Skin epidermis (tissue), 12 donors: Measurements from ENCODE around the gene MIER2.
"Not testable (repeated sequence)": the region's sequence is repeated elsewhere in the genome, so short reads cannot be mapped to it uniquely, and the experiment has no call there.

ENCODE experiments used
- H3K27ac ChIP-seq, 21 experiments: fragments of 200-600 bp; sonication (generic) in 11 of 21; one replicate each; pipeline ENCODE4 v1.5.0; 2020; ENCODE audit warnings: mild to moderate bottlenecking in 3 of 21, inconsistent platforms in 2 of 21, moderate library complexity in 2 of 21
- H3K4me3 ChIP-seq, 7 experiments: fragments of 200-600 bp; sonication (generic) in 2 of 7; one replicate each; pipeline ENCODE4 v1.5.0; 2020; ENCODE audit warnings: inconsistent platforms in 2 of 7, mild to moderate bottlenecking in 2 of 7, moderate library complexity in 1 of 7

Gene MIER2, protein sequence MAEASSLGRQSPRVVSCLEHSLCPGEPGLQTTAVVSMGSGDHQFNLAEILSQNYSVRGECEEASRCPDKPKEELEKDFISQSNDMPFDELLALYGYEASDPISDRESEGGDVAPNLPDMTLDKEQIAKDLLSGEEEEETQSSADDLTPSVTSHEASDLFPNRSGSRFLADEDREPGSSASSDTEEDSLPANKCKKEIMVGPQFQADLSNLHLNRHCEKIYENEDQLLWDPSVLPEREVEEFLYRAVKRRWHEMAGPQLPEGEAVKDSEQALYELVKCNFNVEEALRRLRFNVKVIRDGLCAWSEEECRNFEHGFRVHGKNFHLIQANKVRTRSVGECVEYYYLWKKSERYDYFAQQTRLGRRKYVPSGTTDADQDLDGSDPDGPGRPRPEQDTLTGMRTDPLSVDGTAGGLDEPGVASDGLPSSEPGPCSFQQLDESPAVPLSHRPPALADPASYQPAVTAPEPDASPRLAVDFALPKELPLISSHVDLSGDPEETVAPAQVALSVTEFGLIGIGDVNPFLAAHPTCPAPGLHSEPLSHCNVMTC

DNA sequence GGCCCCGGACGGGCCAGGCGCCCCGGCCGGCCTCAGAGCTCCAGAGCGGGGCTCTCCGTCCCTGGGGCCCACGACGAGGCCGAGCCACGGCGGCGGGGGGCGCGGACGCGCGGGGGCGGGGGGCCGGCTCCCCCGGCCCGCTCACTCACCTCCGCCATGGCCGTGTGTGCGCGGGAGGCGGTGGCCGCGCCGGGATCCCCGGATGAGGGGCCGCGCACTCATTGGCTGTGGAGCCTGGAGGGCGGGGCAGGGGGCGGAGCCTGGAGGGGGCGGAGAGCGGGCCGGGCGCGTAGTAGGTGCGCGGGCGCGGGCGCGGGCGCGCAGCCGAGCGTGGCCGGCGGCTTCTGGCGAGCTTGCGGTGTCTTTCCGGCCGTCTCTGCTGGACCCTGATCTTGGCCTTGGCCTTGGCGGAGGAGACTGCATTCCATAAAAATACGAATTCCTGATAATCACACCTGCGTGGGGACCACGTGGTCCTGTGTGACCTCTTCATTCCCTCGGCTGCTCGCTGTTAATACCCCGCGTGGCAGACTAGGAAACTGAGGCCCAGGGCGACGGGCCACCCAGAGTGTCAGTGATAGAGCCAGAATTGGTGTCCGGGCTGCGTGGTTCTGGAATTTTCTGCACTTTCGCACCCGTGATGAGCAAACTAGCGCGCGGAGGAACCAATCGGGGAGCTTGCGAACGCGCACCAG lies at the start of gene MIER2:
TSS of gene MIER2 (minus strand) at position 172 of the 695 bp plus-strand sequence. CDS start at position 158, 14 bp downstream.
- H3K27ac ChIP-seq, result peak within 1 kb of the TSS; percentile 60 to 97 (median 89)

DNA sequence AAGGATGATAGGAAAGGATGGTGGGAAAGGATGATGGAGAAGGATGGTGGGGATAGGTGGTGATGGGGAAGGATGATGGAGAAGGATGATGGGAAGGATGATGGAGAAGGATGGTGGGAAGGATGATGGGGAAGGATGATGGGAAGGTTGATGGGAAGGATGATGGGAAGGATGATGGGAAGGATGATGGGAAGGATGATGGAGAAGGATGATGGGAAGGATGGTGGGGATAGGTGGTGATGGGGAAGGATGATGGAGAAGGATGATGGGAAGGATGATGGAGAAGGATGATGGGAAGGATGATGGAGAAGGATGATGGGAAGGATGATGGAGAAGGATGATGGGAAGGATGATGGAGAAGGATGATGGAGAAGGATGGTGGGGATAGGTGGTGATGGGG lies 49.0 kb upstream of the MIER2 start:
- H3K27ac ChIP-seq, H3K4me3 ChIP-seq: not testable (repeated sequence)

More for the DNA sequence above, at the start of gene MIER2:
- peak within 1 kb of the TSS; percentile 70 to 96 (median 83) for H3K4me3 ChIP-seq

DNA sequence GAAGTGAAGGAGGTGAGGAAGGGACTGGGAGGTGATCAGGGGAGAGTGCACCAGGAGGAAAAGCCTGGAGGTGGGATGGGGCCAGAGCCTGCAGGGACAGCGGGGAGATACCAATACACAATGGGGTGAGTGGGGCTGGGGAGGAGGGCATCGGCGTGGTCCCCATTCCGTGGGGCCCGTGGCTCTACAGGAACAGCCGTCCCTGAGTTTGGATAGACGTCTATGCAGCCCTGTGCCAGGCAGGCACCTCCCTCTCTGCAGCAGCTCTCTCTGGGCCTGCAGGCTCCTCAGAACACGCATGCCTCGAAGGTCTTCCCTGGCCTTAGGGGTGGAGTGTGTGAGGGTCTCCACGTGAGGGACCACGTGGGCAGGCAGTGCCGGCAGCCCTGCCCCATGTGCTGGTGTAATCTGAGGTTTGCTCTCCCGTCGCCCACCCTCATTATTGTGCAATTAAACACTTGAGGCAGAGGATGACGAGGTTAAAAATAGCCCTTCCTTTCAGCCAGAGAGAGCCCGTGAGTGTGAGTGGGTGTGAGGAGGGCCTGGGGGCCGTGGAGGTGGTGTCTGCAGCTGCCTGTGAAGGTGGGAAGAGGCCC lies 47.9 kb upstream of the MIER2 start:
- Histone ChIP-seq H3K4me3 (no peak overlapping the region), H3K27ac (no peak overlapping the region)

DNA sequence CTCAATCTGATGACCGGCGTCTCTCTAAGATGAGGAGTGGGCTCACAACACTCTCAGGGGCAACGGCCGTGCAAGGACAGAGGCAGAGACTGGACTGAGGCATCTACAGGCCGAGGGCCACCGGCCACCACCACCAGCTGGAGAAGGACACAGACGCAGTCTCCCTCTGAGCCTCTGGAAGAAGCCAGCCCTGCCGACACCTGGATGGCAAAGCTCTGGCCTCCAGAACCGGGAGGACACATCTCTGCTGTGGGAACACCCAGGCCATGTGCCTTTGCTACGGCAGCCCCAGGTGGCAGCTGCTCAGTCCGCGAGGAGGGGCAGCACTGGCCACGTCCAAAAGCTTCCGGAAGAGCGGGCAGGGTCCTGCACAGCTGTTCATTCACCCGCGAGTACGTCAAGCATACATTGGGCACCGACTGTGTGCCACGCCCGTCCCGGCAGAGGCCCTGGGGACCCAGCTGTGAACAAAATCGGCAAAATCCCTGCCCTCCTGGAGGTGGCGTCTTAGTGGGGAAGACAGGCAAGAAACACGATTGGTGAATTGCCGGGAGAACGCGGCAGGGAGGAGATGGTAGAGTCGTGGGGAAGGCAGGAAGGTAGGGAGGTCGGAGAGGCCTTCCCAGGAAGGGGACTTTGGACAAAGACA lies 47.3 kb upstream of the MIER2 start:
- H3K27ac ChIP-seq, result no peak overlapping the region

DNA sequence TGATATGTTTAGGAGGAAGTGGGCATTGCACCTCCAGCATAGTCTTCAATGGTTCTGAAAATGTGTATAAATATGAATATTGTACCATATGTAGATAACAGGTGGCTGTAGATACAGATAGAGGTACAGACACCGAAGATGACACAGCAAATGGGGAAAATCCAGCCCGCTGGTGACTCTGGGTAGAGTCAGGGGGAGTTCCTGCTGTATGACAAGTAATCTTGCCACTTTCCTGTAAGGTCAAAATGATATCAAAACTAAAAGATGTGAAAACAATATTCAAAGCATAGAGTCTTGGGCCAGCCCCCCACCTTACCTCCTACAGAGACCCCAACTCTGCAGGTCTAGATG lies 46.6 kb upstream of the MIER2 start:
- no peak overlapping the region for H3K4me3 ChIP-seq

More for the DNA sequence above, 47.3 kb upstream of the MIER2 start:
- H3K4me3 ChIP-seq, result no peak overlapping the region

DNA sequence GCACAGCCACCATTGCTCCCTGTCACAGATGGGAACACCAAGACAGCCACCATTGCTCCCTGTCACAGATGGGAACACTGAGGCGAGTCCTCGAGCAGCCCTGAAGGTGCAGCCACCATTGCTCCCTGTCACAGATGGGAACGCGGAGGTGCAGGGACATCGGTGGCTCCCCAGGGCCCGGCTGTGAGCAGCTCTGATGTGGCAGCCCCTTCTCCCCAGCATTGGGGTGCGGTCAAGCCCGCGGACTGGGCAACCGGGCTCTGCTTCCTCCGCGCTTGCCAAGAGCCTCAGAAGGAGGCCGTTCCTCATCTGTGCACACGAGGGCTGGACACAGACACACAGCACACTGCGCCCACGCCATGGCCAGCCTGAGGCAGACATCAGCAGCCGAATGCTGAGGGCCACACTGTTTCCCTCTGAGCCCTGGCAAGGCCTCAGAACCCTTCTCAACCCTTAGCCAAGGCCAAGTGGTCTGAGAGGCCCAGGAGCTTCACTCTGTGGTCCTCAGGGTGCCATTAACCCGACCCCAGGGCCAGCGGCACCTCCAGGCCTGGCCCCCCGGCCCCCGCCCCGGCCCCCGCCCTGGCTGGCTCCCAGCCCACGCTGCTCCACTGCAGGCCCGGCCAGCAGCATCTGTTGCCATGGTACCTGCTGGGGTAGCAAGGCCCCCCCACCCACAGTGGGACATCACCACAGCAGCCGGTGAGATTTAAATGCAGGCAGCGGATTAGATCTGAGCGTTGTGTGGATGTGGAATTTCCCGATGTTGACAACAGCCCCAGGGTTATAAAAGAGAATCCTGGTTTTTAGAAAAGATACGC lies 46.0 kb upstream of the MIER2 start:
- no peak overlapping the region for H3K4me3 ChIP-seq
- no peak overlapping the region for H3K27ac ChIP-seq

More for the DNA sequence above, 46.6 kb upstream of the MIER2 start:
- H3K27ac ChIP-seq, result no peak overlapping the region

DNA sequence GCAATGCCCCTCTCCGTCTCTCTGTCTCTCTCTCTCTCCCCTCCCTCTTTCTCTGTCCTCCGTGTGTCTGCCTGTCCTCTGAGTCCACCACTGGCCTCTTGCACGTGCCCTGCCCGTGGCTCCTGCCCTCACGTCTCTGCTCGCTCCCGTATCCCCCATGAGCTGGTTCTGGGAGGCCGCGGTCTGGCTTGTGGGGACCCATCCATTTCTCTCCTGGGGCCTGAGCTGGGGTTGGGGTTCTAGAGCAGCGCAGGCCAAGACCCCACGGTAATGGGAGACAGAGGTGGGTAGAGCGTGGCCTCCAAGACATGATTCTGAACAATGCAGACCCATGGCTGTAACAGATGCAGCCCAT lies 45.3 kb upstream of the MIER2 start:
- Histone ChIP-seq H3K4me3 (no peak overlapping the region), H3K27ac (no peak overlapping the region)

DNA sequence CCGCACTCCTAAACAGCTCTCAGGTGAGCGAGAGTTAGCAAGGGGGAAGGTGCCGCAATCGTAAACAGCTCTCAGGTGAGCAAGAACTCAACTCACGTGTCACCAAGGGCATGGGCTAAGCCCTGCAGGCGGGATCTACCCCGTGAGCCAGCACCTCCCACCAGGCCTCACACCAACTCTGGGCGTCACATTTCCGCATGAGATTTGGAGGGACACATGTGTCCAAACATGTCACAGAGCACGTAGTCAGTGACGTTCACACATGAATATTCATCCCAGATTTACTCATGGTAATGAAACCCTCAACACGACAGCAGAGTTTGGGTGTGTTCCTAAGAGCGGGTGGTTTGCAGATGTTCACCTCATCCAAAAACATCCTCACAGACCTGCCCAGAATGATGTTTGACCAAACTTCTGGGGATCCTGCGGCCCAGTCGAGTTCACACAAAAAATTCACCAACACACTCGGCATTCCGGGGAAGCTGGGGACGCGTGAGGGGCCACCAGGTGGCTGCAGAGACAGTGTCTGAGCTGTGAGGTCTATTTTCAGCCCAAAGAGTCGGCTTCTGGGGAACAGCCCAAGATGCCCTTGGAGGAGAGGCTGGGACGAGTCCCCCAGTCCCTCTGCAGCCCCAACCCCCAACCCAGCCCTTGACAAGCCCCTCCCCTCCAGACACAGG lies 44.8 kb upstream of the MIER2 start:
- H3K4me3 ChIP-seq, result no peak overlapping the region
- no peak overlapping the region for H3K27ac ChIP-seq

DNA sequence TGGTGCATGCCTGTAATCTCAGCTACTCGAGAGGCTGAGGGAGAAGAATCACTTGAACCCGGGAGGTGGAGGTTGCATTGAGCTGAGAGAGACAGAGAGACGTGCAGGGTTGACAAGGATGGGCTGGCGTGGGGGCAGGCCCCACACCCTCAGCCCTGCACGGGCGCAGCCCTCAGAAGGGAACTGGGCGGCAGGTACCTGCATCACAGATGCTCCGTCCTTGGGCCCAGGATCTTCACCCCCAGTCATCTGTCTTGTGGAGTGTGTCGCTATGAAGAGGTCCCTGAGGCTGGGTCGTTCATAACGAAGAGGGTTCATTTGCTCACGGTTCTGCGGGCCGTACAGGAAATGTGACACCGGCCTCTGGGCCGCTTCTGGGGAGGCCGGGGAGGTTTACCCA lies 44.1 kb upstream of the MIER2 start:
- Histone ChIP-seq H3K27ac (no peak overlapping the region), H3K4me3 (no peak overlapping the region)

DNA sequence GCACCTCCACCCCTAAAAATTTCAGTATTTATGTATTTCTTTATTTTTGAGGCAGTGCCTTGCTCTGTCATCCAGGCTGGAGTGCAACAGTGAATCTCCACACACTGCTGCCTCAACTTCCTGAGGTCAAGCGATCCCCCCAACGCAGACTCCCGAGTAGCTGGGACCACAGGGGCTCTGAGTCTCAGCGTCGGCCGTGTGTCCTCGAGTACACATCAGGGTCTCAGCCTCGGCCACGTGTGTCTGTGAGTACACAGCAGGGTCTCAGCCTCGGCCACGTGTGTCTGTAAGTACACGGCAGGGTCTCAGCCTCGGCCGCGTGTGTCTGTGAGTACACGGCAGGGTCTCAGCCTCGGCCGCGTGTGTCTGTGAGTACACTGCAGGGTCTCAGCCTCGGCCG lies 43.2 kb upstream of the MIER2 start:
- no peak overlapping the region for H3K4me3 ChIP-seq
- no peak overlapping the region for H3K27ac ChIP-seq

DNA sequence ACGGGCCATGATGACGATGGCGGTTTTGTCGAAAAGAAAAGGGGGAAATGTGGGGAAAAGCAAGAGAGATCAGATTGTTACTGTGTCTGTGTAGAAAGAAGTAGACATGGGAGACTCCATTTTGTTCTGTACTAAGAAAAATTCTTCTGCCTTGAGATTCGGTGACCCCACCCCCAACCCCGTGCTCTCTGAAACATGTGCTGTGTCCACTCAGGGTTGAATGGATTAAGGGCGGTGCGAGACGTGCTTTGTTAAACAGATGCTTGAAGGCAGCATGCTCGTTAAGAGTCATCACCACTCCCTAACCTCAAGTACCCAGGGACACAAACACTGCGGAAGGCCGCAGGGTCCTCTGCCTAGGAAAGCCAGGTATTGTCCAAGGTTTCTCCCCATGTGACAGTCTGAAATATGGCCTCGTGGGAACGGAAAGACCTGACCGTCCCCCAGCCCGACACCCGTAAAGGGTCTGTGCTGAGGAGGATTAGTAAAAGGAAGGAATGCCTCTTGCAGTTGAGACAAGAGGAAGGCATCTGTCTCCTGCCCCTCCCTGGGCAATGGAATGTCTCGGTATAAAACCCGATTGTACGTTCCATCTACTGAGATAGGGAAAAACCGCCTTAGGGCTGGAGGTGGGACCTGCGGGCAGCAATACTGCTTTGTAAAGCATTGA lies 42.2 kb upstream of the MIER2 start:
- not testable (repeated sequence) for H3K27ac ChIP-seq, H3K4me3 ChIP-seq

DNA sequence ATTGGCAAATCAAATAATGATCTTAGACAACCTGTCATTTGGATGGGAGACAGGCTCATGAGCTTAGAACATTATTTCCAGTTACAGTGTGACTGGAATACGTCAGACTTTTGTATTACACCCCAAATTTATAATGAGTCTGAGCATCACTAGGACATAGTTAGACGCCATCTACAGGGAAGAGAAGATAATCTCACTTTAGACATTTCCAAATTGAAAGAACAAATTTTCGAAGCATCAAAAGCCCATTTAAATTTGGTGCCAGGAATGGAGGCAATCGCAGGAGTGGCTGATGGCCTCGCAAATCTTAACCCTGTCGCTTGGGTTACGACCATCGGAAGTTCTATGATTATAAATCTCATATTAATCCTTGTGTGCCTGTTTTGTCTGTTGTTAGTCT lies 41.6 kb upstream of the MIER2 start:
- H3K4me3 ChIP-seq, H3K27ac ChIP-seq: not testable (repeated sequence)

DNA sequence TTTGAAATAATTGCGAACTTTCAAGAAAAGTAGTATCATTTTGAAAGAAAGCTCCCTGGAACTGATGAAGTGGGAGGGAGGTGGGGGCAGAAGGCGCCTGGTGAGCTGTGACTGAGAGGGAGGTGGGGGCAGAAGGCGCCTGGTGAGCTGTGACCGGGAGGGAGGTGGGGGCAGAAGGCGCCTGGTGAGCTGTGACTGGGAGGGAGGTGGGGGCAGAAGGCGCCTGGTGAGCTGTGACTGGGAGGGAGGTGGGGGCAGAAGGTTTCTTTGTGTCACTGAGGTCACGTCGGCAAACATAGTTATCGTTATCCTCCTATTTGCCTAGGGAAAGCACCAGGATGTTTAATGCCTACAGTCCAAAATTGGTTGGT lies 40.2 kb upstream of the MIER2 start:
- Histone ChIP-seq H3K27ac (no peak overlapping the region), H3K4me3 (no peak overlapping the region)

DNA sequence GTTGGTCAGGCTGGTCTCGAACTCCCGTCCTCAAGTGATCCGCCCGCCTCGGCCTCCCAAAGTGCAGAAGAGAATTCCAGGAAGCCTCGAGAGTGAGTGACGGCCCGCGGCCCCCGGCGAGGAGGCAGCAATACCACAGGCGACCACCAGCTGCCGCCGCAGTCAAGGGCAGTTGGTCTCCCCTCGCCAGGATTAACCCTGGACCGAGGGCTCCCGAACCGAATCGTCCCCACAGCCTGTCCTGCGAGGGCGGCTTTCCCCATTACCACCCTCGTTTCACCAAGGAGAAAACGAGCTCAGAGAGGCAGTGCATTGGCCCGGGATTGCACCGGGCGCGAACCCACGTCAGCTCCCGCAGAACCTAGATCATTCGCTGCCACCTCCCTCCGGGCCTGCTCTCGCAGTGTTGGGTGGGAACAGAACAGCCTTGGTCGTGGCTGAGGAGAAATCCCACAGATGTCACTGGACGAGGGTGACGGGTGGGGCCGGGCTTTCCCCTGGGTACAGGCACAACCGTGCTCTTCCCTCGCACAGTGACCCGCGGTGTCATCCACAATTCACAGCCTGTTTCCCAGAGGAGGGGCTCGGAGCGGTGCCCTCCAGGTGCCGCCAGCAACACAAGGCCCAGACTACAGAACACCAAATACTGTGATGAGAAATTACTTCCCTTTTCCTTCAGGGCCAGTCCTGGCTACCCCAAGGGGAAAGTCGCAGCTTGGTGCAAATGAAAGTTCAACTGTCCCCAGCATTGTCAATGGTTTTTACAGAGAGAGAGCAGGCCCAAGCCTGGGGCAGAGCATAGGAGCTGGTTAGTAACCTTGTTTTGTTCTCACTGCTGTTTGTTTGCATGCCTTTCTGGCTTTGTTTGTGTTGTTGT lies 39.6 kb upstream of the MIER2 start:
- H3K27ac ChIP-seq, result no peak overlapping the region
- H3K4me3 ChIP-seq, result no peak overlapping the region

DNA sequence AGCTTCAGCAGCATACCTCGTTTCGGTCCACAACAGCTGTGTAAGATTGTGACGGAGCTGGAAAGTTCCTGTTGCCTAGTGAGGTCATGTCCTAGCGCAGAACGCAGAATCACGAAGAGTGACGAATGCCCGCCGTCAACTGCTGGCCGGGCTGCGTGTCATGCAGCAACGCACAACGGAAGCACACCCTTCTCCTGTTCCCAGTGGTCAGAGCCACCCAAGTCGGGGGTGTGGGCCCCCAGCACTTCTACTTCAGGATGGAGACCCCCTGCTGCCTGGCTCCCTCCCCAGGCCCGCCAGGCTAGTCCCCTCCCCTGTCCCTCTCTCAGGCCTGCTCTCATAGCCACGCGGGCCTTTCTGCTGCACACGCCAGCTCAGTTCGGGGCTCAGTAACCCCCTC lies 38.4 kb upstream of the MIER2 start:
- Histone ChIP-seq H3K4me3 (no peak overlapping the region), H3K27ac (no peak overlapping the region)

DNA sequence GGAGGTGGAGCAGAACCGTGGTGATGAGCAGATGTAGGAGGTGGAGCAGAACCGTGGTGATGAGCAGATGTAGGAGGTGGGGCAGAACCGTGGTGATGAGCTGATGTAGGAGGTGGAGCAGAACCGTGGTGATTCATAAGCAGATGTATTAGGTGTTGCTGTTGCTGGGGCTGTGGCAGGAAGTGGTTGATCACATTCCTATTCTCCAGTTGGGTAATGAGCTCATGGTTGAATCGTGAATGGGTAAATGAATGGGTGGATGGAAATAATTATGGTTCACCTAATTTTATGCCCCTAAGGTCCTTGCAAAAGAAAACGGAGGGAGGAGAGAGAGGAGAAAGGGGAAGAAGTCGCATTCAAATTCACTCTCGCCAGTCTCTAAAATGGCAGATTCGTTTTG lies 38.0 kb upstream of the MIER2 start:
- H3K27ac ChIP-seq, H3K4me3 ChIP-seq: not testable (repeated sequence)

DNA sequence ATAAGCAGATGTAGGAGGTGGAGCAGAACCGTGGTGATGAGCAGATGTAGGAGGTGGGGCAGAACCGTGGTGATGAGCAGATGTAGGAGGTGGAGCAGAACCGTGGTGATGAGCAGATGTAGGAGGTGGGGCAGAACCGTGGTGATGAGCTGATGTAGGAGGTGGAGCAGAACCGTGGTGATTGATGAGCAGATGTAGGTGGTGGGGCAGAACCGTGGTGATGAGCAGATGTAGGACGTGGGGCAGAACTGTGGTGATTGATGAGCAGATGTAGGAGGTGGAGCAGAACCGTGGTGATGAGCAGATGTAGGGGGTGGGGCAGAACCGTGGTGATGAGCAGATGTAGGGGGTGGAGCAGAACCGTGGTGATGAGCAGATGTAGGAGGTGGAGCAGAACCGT lies 37.3 kb upstream of the MIER2 start:
- H3K27ac ChIP-seq, H3K4me3 ChIP-seq: not testable (repeated sequence)
